GM18861 (cell line): ENCODE results near the gene NPDC1.
A peak's percentile ranks its signal among the peaks of the same experiment; 100 is the strongest.
"Not testable (repeated sequence)": the region's sequence is repeated elsewhere in the genome, so short reads cannot be mapped to it uniquely, and the experiment has no call there.

ENCODE experiments used
- ATAC-seq: cut with Tn5 transposase; IDR thresholded peaks from one replicate; pipeline ENCODE4 v1.9.1; 2021; ENCODE audit not compliant: unreplicated experiment

Gene NPDC1

DNA sequence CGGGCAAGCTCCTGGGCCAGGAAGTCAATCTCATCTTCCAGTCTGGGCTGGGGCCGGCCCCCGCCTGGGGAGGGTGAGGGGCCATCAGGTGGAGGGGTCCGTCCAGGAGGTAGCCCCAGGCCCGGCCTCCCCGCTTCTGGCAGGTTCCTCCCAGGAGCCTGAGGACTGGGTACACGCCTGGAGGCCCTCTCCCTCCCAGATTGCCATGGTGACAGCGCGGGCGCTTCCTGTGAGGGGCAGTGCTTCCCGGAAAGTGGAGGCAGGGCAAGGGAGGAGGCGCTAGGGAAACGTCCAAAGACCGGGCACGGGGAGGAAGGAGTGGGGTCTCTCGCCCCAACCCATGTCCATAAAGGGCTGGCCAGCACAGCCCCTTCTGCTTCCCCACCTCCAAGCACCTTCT lies 4.9 kb downstream of the NPDC1 start:
- ATAC-seq, result no peak

DNA sequence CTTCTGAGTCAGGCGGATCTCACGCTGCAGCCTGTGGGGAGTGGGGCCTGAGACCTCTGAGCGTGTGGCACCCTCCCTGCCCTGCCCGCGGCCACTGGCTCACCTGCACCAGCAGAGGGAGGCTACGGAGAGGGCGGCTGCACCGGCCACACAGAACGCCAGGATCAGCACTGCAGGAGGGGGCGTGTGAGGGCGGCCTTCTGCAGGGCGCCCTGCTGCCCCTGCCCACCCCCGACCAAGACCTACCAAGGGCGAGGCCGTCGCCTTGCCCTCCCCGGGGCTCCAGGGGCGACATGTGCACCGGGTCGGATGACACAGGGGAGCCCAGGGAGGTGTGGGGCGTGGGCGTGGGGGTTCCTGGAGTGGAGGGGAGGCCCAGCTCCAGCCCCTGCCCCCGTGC lies 5.4 kb downstream of the NPDC1 start:
- no peak for ATAC-seq

DNA sequence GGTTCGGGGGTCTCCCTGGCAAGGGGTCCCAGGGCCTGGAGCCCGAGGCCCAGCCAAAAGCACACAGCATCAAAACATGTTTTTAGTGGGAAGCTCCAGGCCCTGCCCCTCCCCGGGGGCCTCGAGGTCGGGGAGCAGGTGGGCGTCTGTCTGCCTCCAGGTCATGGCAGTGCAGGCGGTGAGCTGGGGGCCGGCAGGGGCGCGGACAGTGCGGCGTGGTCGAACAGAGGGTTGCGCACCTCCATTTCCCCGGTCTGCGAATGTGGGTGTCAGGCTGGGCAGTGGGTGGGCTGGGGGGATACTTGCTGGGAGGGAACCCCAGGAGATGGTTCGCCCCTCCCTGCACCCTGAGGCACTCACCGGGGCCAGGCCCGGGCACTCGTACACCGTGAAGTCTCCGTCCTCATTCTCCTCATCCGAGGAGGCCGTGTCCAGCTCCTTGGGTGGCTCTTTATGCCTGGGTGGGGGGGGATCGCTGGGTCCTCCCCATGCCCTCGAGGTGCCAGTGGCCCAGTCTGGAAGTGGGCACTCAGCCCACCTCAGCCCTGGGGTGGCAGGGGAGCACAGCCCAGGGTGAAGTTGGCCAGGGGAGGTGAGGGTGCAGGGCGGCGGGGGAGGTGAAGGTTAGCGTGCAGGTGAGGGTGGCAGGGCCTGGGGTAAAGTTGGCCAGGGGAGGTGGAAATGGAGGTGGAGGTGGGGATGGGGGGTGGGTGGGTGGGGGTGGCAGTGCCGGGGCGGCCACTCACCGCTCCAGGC lies 6.2 kb downstream of the NPDC1 start:
- no peak for ATAC-seq

DNA sequence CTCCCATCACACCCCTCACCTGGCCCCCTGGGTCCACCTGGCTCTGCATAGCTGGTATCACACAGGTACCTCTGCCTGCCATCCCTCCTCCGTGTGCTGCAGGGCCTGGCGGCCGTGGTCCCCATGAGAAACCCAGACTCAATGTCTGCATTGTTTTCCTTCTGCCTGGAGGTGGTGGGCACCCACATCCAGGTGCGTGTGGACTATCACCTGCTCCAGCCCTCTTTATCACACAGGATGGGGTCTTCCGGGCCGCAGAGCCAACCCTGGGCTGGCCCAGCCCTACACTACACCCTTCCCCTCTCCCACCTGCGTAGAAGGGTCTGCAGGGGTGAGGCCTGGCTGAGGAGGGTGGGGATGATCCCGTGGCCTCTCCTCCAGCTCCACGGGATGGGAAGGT lies 7.1 kb downstream of the NPDC1 start:
- ATAC-seq, result no peak

DNA sequence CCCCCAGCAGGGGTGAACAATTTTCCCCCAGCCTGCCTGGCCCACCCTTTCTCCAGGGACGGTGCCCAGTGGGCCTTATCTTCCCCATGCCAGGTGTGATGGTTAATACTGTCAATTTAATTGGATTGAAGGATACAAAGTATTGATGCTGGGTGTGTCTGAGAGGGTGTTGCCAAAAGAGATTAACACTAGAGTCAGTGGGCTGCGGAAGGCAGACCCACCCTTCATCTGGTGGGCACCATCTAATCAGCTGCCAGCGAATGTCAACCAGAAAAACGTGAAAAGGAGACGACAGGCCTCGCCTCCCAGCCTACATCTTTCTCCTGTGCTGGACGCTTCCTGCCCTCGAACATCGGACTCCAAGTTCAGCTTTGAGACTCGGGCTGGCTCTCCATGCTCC lies 8.5 kb downstream of the NPDC1 start:
- ATAC-seq, result no peak

DNA sequence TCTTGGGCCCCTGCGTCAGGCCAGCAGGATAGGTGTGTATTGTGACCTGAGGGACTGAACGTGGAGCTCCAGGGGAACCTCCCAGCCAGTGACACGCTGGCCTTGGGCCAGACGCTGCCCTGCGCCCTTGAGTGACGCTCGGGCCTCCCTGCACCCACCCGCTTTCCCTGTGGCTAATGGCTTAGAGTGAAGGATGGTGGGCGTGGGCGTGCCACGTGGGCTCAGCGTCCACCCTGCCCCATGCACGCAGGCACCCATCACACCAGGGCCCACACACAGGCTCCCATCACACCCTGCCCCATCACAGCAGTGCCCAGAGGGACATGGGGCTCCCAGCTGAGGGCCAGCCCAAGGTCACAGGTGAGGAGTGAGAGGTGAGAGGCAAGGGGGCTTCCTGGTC lies 8.9 kb downstream of the NPDC1 start:
- ATAC-seq, result no peak

DNA sequence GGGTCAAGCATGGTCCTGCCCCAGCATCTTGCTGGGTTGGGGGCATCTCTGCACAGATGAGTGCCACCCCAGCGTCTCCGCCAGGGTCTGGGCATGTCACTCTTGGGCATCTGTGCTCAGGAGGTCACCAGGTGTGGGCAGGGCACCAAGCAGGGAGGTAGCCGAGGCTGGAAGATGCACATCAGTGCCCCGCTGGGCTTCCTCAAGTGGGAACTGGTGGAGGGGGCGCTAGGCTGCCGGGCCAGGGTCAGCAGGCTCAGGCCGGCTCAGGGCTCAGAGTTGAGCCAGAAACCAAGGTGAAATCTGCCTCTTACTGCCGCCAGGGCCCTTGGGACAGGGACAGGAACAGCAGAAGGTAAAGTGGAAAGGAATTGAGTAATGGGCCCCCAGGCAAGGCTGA lies 10.0 kb downstream of the NPDC1 start:
- no peak for ATAC-seq

DNA sequence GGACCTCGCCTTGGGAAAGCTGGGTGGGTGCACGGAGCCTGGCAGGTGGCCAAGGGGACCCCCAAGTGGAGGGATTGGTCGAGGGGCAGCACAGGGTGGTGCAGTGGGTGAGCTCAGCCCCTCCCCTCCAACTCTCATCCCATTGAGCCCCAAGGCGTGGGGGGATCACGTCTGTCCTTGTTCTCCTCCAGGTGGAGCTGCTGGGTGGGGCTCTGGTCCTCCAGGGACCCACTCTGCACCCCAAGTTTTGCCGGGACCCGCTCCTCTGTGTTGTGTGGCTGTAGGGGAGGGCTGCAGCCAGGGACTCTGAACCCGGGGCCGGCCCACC lies 10.5 kb downstream of the NPDC1 start:
- no peak for ATAC-seq

DNA sequence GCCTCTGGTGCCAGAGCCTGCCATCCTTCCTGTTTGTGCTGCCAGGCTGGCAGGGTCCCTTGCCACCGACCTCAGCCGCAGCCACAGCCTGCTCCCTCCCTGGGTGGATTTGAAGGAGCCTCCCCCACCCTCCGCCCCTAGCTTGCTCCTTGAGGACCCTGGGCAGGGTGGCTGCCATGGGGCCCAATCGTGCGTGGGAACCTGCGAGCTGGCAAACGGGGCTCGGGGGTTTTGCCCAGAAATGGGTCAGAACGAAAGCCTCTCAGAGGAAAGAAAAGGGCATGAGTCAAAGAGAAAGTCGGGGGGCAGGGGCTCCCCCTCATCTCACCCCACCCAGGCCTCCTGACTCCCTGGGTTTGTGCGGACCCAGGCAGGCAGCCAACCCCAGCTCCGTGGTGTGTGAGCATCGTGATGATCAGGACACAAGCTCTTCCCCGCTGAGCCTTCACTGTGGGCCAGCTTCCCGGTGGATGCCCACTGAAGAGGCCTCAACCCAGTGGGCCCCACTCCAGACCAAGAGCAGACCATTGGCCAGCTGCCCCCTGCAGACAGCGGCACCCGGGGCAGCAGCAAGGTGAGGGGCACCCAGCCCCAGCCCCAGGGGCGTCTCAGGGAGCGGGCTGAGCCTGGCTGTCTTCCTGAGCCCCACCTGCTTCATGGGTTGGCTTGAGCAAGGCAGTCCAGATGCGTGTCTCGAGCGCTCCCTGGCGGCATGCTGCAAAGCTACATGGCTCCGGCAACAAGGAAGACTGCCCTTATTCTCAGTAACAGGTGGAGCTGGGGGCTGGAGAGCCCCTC lies 11.1 kb downstream of the NPDC1 start:
- ATAC-seq, result peak; percentile 30

DNA sequence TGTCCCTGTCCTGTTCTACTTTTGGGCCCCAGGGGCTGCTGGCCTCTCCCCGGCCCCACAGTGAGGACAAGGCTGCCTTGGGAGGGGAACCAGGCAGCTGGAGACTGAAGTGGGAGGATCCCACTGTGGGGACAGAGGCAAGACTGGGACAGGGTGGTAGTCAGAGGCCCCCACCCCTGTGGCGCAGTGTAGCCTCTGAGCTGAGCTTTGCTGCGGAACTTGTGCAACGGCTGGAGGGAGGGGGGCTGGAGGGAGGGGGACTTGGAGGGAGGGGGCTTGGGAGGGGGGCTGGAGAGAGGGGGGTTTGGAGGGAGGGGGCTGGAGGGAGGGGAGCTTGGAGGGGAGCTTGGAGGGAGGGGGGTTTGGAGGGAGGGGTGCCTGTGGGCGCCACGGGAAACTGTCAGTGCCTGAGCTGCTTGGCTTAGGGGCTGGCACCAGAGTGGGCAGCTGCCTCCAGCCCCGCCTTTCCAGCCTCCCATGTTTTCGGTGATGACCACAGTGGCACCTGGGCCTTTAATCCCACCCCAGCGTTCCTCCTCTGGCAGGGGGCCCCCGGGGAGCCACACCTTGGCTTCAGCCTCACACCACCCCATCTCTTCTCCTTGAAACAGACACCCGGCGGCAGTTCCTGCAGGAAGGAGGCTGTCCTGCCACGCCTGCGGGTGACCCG lies 11.8 kb downstream of the NPDC1 start:
- peak; percentile 7 for ATAC-seq

DNA sequence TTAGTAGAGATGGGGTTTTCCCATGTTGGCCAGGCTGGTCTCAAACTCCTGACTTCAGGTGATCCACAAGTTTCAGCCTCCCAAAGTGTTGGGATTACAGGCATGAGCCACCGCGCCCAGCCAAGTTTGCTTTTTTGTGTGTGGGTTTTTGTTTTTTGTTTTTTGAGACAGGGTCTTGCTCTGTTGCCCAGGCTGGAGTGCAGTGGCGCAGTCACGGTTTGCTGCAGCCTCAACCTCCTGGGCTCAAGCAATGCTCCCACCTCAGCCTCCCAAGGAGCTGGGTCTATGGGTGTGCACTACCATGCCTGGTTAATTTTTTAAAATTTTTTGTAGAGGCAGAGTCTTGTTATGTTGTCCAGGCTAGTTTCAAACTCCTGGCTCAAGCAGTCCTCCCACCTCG lies 12.5 kb downstream of the NPDC1 start:
- not testable (repeated sequence) for ATAC-seq

DNA sequence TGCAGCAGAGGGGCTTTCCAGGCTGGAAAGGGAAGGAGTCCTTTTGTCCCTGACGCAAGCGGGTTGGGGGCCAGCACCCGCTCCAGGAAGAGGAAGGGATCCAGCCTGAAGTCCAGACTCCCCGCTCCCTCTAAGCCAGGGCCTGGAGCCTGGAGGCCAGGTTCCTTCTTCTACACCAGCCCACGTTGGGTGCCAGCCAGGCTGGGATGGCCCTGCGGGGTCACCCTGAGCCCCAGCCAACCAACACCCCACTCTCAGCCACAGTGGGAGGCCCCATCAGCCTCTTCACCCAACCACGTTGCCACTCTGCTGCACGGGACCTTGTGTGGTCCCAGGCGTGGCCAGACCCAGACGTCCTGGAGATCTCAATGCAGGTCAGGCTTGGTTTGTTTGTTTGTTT lies 13.1 kb downstream of the NPDC1 start:
- no peak for ATAC-seq

DNA sequence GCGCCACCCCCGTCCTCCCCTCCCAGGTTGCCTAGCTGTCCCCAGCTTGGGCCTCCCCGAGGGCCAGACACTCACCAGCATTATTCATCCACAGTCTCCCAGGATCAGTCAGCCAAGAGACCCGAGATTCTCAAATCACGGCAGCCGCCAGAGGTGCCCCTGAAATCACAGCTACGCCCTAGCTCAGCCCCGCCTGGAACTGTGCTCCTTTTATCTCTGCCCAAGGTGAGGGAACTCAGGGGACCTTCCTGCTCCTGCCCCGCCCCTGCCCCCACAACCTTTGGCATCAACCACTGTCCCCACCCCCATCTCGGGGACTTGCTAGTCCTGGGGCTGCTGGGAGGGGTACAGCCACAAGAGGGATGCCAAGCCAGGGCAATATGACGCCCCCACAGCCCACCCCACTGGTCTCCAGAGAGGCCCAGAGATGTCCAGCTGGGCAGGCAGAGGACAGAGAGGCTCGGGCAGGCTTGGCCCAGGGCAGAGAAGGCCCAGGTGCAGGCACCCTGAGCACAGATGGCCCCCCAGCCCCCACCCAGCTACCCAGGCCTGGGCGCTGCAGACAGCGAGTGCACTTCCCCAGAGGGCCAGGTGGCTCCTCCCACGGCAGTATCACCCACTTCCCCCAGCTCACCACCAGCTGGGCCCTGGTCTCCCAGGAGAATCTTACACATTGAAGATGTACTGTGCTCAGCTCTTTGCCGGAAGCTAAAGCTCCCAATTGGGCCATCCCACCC lies 13.9 kb downstream of the NPDC1 start, which contains the start of gene FUT7:
Gene FUT7, minus strand, starts transcription at position 185 of the 737 bp plus-strand sequence. Its CDS starts 97 bp downstream, at position 88.
- no peak for ATAC-seq

DNA sequence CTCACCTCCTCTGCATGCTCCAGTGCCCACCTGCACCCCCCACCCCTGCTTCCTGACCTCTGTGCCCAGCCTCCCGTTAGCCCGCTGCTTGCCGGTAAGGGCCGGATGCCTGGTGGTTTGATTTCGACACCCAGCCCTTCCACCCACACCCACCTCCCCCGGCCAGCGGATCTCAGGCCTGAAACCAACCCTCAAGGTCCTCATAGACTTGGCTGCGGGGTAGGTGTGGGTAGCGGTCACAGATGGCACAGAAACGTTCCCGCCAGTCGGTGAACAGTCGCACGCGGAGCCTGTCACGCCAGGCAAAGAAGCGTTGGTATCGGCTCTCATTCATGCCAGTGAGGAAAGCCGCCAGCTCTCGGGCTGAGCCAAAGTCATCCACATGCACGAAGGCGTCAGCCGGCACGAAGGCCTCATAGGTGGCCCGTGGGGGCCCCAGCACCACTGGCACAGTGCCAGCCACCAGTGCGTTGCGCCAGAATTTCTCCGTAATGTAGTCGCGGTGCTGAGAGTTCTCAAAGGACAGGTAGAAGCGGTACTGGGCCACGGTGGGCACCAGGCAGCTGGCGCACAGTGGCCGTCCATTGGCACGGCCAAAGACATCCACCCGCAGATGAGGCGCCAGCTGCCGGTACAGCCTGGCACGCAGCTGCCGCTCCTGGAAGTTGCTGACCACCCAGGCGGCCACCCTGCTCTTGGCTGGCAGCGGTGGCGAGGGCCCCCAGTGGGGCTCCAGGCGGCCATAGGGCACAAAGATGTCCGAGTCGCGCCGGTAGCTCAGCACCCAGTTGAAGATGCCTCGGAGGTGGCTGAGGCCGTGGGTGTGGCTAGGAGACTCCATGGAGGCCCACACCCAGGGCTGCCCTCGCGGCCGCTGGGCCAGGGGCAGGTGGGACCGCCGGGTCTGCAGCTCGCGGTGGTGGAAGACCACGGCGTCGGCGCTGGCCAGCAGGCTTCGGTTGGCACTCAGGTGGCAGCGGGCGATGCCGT lies 15.1 kb downstream of the NPDC1 start:
- no peak for ATAC-seq

DNA sequence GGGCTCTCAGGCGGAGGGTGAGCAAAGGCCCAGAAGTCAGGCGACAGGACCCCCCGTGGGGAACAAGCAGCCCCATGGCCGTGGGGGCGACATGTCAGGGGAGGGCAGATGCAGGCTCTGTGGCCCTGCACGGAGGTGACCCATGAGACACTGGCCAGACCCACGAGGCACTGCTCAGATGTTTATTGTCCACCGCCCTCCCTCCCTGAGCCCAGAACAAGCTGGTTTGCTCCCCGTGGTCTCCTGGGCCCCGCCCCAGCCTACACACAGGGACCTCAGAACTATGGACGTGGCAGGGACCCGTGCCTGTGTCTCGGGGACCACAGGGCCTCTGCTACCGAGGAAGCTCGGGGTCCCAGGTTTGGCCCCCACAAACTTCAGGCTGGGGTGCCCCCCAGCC lies 16.0 kb downstream of the NPDC1 start:
- no peak for ATAC-seq

DNA sequence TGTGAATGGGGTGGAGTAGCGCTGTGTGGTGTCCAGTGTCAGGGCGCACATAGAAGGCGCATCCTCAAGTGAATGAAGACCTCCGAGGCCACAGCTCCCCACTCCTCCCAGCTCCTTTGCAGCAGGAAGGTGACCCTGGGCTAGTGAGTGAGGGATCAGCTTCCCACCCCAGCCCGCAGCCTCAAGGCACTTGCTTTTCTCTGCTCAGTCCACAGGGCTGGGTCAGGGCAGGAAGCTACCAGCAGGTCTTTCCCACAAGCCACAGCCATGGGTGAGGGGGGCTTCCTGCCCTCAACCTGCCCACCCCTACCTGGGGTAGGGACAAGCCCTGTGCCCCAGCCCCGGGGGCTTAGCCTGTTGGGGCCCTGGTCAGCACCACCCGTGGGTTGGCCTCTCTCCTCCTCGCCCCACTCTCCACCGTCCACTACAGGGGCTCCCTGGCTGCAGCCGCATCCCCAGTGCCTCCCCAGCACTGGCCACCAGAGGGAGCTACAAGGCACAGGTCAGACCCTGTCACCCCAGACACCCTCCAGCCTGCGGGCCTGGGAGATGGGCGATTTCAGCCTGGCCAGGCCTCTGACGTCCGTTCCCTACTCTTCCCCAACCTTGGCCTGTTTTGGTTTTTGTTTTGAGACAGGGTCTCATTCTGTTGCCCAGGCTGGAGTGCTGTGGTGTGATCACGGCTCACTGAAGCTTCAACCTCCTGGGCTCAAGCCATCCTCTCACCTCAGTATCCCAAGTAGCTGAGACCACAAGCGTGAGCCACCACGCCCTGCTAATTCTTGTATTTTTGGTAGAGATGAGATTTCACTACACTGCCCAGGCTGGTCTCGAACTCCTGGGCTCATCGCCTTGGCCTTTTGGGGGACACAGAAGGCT lies 16.7 kb downstream of the NPDC1 start:
- peak; percentile 31 for ATAC-seq

DNA sequence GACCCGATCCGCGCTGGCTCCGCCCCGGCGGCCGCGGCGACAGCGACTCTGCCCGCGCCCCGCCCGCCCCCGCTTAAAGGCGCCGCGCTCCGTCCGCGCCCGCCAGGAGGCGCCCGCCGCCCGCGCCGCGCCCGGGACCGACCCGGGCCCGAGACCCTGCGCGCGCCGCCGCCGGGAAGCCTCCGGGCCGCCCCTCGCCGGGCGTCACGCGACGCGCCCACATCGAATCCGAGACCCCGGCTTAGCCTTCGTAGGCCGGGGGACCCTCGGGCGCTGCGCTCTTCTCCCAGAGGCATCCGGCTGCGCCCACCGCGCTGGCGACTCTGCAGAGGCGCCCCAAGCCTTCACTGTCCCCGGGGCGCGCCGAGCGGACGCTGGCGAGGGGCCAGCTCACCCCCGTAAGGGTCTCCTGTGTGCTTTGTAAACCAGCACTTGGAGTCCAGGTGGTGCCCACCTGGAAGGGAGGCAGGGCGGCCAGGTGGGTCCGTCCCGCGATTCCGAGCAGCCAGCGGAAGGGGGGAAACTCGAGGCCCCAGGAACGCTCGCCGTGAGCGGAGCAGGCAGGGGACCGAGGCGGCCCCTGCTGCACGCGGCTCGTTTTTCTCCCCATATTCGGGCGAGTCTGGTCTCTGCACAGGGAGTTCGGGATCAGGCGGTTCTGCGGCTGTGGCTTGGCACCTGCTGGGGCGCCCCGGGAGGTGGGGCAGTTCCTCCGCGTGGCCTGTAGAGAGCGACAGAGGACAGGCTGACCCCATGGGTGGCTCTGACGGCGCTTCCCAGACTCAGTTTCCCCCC lies 17.5 kb downstream of the NPDC1 start:
- ATAC-seq, result peak; percentile 27
